HepG2 (cell line): ENCODE measurements around the gene VSIG10L. TPM values are rescaled to one million over a fixed set of nuclear protein-coding genes. Genes with fewer than 3 reads are reported as not detected.

Experiments used
- BRCA1 ChIP-seq: sonication (generic); formaldehyde crosslinking; IDR thresholded peaks from 2 replicates; pipeline ENCODE4 v1.4.0; 2020; ENCODE audit warnings: missing genetic modification reagents
- FOXA3 ChIP-seq: IDR thresholded peaks from 2 replicates; pipeline ENCODE4 v1.6.1; 2016; ENCODE audit warnings: missing genetic modification reagents, missing compliant biosample characterization
- FOXP1 ChIP-seq, 2 experiments: fragments of 450-650 bp in 1 of 2; IDR thresholded peaks; 2 replicates each; pipeline ENCODE4 v1.6.1; 2017 to 2018; ENCODE audit warnings: antibody characterized with exemption in 1 of 2
- GATAD2A ChIP-seq: IDR thresholded peaks from 2 replicates; pipeline ENCODE4 v1.6.1; 2016
- GRHL1 ChIP-seq: sonication (generic); formaldehyde crosslinking; conservative IDR thresholded peaks from 2 replicates; pipeline ENCODE4 v1.8.0; 2022; ENCODE audit warnings: missing genetic modification reagents
- HNF4G ChIP-seq, 2 experiments: sonication (generic) in 1 of 2; formaldehyde crosslinking in 1 of 2; IDR thresholded peaks; 2 replicates each; pipeline versions ENCODE4 v1.4.0 to v1.6.1; 2011 to 2020; ENCODE audit warnings: borderline replicate concordance in 2 of 2, low read depth in 2 of 2, mild to moderate bottlenecking in 2 of 2, low read length in 1 of 2, missing genetic modification reagents in 1 of 2, moderate library complexity in 1 of 2
- LCORL ChIP-seq, 2 experiments: fragments of 450-650 bp in 1 of 2; sonication (generic) in 1 of 2; formaldehyde crosslinking in 1 of 2; IDR thresholded peaks; 2 replicates each; pipeline versions ENCODE4 v1.5.0 to v1.6.1; 2017 to 2020; ENCODE audit warnings: antibody characterized with exemption in 1 of 2, missing genetic modification reagents in 1 of 2
- MIXL1 ChIP-seq: IDR thresholded peaks from 2 replicates; pipeline ENCODE4 v1.6.1; 2016
- NRL ChIP-seq: sonication (generic); formaldehyde crosslinking; IDR thresholded peaks from 2 replicates; pipeline ENCODE4 v1.5.0; 2020; ENCODE audit warnings: missing genetic modification reagents, mild to moderate bottlenecking, moderate library complexity, borderline replicate concordance
- POLR2A ChIP-seq, 2 experiments: IDR thresholded peaks; 2 replicates each; pipeline ENCODE4 v1.6.1; 2011; ENCODE audit warnings: low read depth in 2 of 2, low read length in 2 of 2, mild to moderate bottlenecking in 1 of 2, moderate library complexity in 1 of 2; ENCODE audit not compliant: insufficient read depth in 1 of 2
- RXRA ChIP-seq: sonication (generic); formaldehyde crosslinking; IDR thresholded peaks from 2 replicates; pipeline ENCODE4 v1.5.1; 2020; ENCODE audit warnings: missing genetic modification reagents
- SOX13 ChIP-seq, 3 experiments: fragments of 450-650 bp in 1 of 3; sonication (generic) in 1 of 3; formaldehyde crosslinking in 1 of 3; IDR thresholded peaks in 2 of 3; conservative IDR thresholded peaks in 1 of 3; 2 replicates each; pipeline versions ENCODE4 v1.5.0 to v1.6.1; 2016 to 2020; ENCODE audit warnings: antibody characterized with exemption in 1 of 3, mild to moderate bottlenecking in 1 of 3, missing compliant biosample characterization in 1 of 3, missing genetic modification reagents in 1 of 3, moderate library complexity in 1 of 3
- YY1 ChIP-seq: IDR thresholded peaks from 2 replicates; pipeline ENCODE4 v1.6.1; 2011; ENCODE audit warnings: low read length, low read depth, moderate library complexity, mild to moderate bottlenecking; ENCODE audit not compliant: insufficient read depth, insufficient replicate concordance
- ZBTB25 ChIP-seq: IDR thresholded peaks from 2 replicates; pipeline ENCODE4 v1.6.1; 2018; ENCODE audit warnings: missing genetic modification reagents
- ZFX ChIP-seq: sonication (generic); formaldehyde crosslinking; IDR thresholded peaks from 2 replicates; pipeline ENCODE4 v1.4.0; 2020; ENCODE audit warnings: mild to moderate bottlenecking, low read depth, missing genetic modification reagents, moderate library complexity
- ZKSCAN8 ChIP-seq: IDR thresholded peaks from 2 replicates; pipeline ENCODE4 v1.6.1; 2016; ENCODE audit warnings: borderline replicate concordance, missing genetic modification reagents, missing compliant biosample characterization
- ZNF121 ChIP-seq: sonication (generic); formaldehyde crosslinking; IDR thresholded peaks from 2 replicates; pipeline ENCODE4 v1.5.0; 2020; ENCODE audit warnings: mild to moderate bottlenecking, missing genetic modification reagents
- ZNF33B ChIP-seq: sonication (generic); formaldehyde crosslinking; IDR thresholded peaks from 2 replicates; pipeline ENCODE4 v1.5.1; 2020; ENCODE audit warnings: mild to moderate bottlenecking, missing genetic modification reagents
- ZNF350 ChIP-seq: sonication (generic); formaldehyde crosslinking; IDR thresholded peaks from 2 replicates; pipeline ENCODE4 v1.4.0; 2020; ENCODE audit warnings: mild to moderate bottlenecking, low read depth, missing genetic modification reagents, borderline replicate concordance
- ZNF569 ChIP-seq: sonication (generic); formaldehyde crosslinking; IDR thresholded peaks from 2 replicates; pipeline ENCODE4 v1.5.0; 2020; ENCODE audit warnings: mild to moderate bottlenecking, missing genetic modification reagents, moderate library complexity, borderline replicate concordance
- ZNF629 ChIP-seq: sonication (generic); formaldehyde crosslinking; conservative IDR thresholded peaks from 2 replicates; pipeline ENCODE4 v1.5.0; 2020; ENCODE audit warnings: missing genetic modification reagents
- ZNF768 ChIP-seq: sonication (generic); formaldehyde crosslinking; IDR thresholded peaks from 2 replicates; pipeline ENCODE4 v1.4.0; 2020; ENCODE audit warnings: missing genetic modification reagents
- ZSCAN21 ChIP-seq: sonication (generic); formaldehyde crosslinking; IDR thresholded peaks from 2 replicates; pipeline ENCODE4 v1.8.0; 2022; ENCODE audit warnings: mild to moderate bottlenecking, missing genetic modification reagents, moderate library complexity, borderline replicate concordance
- polyA plus RNA-seq, 8 experiments: library from polyadenylated mRNA; depleted of rRNA in 3 of 8; stranded (reverse) in 7 of 8; unstranded in 1 of 8; fragments of >200 nt; fragmentation: Illumina TruSeq in 4 of 8; extraction: Trizol in 4 of 8; gene quantifications; 2 replicates each; pipeline versions ENCODE4 v1.2.1 to v1.2.3, GENCODE V29; 2011 to 2016; ENCODE audit warnings: low read depth in 4 of 8, missing spikeins in 1 of 8, mixed read lengths in 1 of 8; ENCODE audit not compliant: insufficient read depth in 1 of 8
- total RNA-seq, 5 experiments: library from RNA; depleted of rRNA; stranded (reverse); fragments of >200 nt; fragmentation: Illumina TruSeq; extraction: Trizol; gene quantifications; 2 replicates each; pipeline ENCODE4 v1.2.3, GENCODE V29; 2016; ENCODE audit warnings: low read depth in 1 of 5
- TF ChIP-seq, protein P1 (sequence below): sonication (generic); formaldehyde crosslinking; IDR thresholded peaks from 2 replicates; pipeline ENCODE4 v1.8.0; 2022; ENCODE audit warnings: mild to moderate bottlenecking, missing genetic modification reagents, borderline replicate concordance

Gene VSIG10L
- total and polyA plus RNA-seq, 2 of the 13 experiments (the other 11 are each of a cell fraction or from before 2014, with no cell fraction given): 2.7 to 8.5 TPM

DNA sequence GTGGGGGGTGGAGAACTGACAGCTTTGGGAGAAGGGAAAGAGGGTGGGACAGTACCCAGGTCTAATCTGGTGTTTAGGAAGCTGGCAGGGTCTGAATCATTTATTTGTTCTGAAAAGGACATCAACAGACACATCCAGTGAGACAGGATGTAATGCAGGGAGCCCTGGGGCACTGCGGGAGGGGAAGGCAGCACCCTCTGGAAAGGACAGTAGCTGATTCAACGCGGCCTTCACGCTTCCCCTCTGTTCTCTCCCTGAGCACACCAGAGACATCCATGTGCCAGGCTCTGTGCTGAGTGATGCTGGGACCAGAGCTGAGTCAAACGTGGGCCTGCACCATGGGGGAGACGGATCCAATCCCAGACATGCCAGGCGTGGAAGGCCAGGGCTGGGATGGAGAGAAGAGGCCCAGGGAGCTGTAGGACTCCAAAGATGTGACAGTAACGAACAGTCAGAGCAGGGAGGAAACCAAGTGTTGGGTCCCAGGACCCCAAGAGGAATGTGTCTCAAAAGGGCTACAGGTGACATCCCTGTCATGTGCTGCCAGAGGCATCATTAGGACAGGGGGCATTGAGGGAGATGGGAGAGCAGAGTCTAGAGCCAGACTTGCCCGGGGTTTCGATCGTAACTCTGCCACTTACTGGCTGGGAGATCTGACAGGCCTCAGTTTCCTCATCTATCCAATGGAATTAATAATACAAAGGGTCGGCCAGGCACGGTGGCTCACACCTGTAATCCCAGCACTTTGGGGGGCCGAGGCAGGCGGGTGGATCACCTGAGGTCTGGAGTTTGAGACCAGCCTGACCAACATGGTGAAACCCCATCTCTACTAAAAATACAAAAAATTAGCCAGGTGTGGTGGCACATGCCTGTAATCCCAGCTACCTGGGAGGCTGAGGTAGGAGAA, 22.5 kb upstream of the VSIG10L start (continued):
- 0 out of 2 replicates have a peak, but pooled peaks have one; percentile 36 for TF ChIP-seq NRL (CRISPR knock-in tag)
- TF ChIP-seq ZNF33B (CRISPR knock-in tag): peak; percentile 60; the same call in 1 of the 2 replicates
- TF ChIP-seq HNF4G (IDR thresholded peaks at IDR 0.05; ENCODE audit: borderline replicate concordance, low read depth, low read length): no peak
- TF ChIP-seq HNF4G (CRISPR knock-in tag; IDR thresholded peaks at IDR 0.05; ENCODE audit: borderline replicate concordance, low read depth): no peak
- no peak; the same call in 1 of the 2 replicates for TF ChIP-seq SOX13 (IDR thresholded peaks at IDR 0.05)
- TF ChIP-seq SOX13 (CRISPR knock-in tag; conservative IDR thresholded peaks at IDR 0.05 in 1 of 2, IDR thresholded peaks at IDR 0.05 in 1 of 2): peak in 1 of 2 experiments; percentile 69; a peak in 3 of 4 replicates
- TF ChIP-seq FOXP1 (IDR thresholded peaks at IDR 0.05): no peak
- TF ChIP-seq FOXP1 (CRISPR knock-in tag; IDR thresholded peaks at IDR 0.05): 0 out of 2 replicates have a peak, but pooled peaks have one; percentile 27
- TF ChIP-seq ZNF121 (CRISPR knock-in tag): no peak
- no peak for TF ChIP-seq LCORL (IDR thresholded peaks at IDR 0.05)
- TF ChIP-seq LCORL (CRISPR knock-in tag; IDR thresholded peaks at IDR 0.05): no peak
- peak; percentile 51; the same call in 1 of the 2 replicates for TF ChIP-seq FOXA3 (CRISPR knock-in tag)
- TF ChIP-seq RXRA (CRISPR knock-in tag): peak; percentile 52; the same call in 1 of the 2 replicates
- peak; percentile 55; the same call in 1 of the 2 replicates for TF ChIP-seq ZNF768
- TF ChIP-seq, protein P1, sequence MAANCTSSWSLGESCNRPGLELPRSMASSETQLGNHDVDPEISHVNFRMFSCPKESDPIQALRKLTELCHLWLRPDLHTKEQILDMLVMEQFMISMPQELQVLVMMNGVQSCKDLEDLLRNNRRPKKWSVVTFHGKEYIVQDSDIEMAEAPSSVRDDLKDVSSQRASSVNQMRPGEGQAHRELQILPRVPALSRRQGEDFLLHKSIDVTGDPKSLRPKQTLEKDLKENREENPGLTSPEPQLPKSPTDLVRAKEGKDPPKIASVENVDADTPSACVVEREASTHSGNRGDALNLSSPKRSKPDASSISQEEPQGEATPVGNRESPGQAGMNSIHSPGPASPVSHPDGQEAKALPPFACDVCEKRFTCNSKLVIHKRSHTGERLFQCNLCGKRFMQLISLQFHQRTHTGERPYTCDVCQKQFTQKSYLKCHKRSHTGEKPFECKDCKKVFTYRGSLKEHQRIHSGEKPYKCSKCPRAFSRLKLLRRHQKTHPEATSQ (CRISPR knock-in tag): 0 out of 2 replicates have a peak, but pooled peaks have one; percentile 9
- no peak for TF ChIP-seq YY1
- TF ChIP-seq ZNF569 (CRISPR knock-in tag): no peak
- peak; percentile 39; the same call in 1 of the 2 replicates for TF ChIP-seq ZNF350
- peak; percentile 54; the same call in 1 of the 2 replicates for TF ChIP-seq GATAD2A (CRISPR knock-in tag)
- 0 out of 2 replicates have a peak, but pooled peaks have one; percentile 12 for TF ChIP-seq ZSCAN21 (CRISPR knock-in tag)
- TF ChIP-seq ZKSCAN8 (CRISPR knock-in tag): 0 out of 2 replicates have a peak, but pooled peaks have one; percentile 19
- peak; percentile 46; the same call in 1 of the 2 replicates for TF ChIP-seq MIXL1 (CRISPR knock-in tag)
- peak; percentile 63 for TF ChIP-seq ZFX (CRISPR knock-in tag)
- TF ChIP-seq GRHL1 (CRISPR knock-in tag): no peak
- TF ChIP-seq POLR2A (IDR thresholded peaks at IDR 0.05; ENCODE audit: insufficient read depth in 1 of 2, low read depth in 2 of 2, low read length in 2 of 2): peak; percentile 65 to 73
- TF ChIP-seq BRCA1 (CRISPR knock-in tag): 0 out of 2 replicates have a peak, but pooled peaks have one; percentile 27
- no peak for TF ChIP-seq ZNF629
- no peak for TF ChIP-seq ZBTB25 (CRISPR knock-in tag)
